Ovary (tissue), 9 donors: ENCODE data around the gene RMND1. TPM values are rescaled to one million over a fixed set of nuclear protein-coding genes. Genes with fewer than 3 reads are reported as not detected.

ENCODE experiments used
- DNase-seq, 5 donors: peaks; one replicate each; pipeline ENCODE4 v3.0.0-alpha.2; 2019 to 2020
- H3K27ac ChIP-seq, 2 donors: fragments of 200-600 bp; one replicate each; pipeline versions ENCODE4 v1.5.1 to v1.8.0; 2019 to 2022
- H3K27me3 ChIP-seq: fragments of 200-600 bp; one replicate; pipeline ENCODE4 v1.8.0; 2022
- H3K36me3 ChIP-seq: fragments of 200-600 bp; sonication (generic); one replicate; pipeline ENCODE4 v1.5.1; 2019
- H3K4me1 ChIP-seq: one replicate; pipeline ENCODE4 v1.8.1; 2013; ENCODE audit warnings: mild to moderate bottlenecking, moderate library complexity; ENCODE audit not compliant: insufficient read depth
- H3K4me3 ChIP-seq: fragments of 200-600 bp; sonication (generic); one replicate; pipeline ENCODE4 v1.5.1; 2017
- H3K9me3 ChIP-seq, 2 donors: fragments of 200-600 bp in 1 of 2; sonication (generic) in 1 of 2; one replicate each; pipeline versions ENCODE4 v1.5.1 to v1.8.1; 2013 to 2019; ENCODE audit warnings: mild to moderate bottlenecking in 1 of 2, moderate library complexity in 1 of 2
- CTCF ChIP-seq, 3 donors: fragments of 450-650 bp in 2 of 3; fragments of 200-600 bp in 1 of 3; IDR thresholded peaks; one replicate each; pipeline versions ENCODE4 v1.5.1 to v1.8.0; 2016 to 2022; ENCODE audit warnings: antibody characterized with exemption in 3 of 3, mild to moderate bottlenecking in 1 of 3
- EP300 ChIP-seq: sonication (generic); formaldehyde crosslinking; IDR thresholded peaks from one replicate; pipeline ENCODE4 v1.6.1; 2017; ENCODE audit warnings: antibody characterized with exemption
- POLR2A ChIP-seq: fragments of 450-650 bp; IDR thresholded peaks from one replicate; pipeline ENCODE4 v1.6.1; 2017; ENCODE audit warnings: antibody characterized with exemption, mild to moderate bottlenecking, moderate library complexity
- WGBS, 3 donors: extraction: QIAGEN DNeasy Blood & Tissue Kit in 1 of 3; methylation state at CpG; one replicate each; pipeline versions ENCODE4 v1.1.5 to v1.1.7; 2013 to 2017; 5-methylcytosine and 5-hydroxymethylcytosine counted together
- intact Hi-C, 4 donors: fragments of 100-400 bp; cut with DNase I; formaldehyde crosslinking; loops; one replicate each; pipeline versions ENCODE4 v1.11.0 to v1.15.1; 2022 to 2023
- polyA plus RNA-seq, 2 donors: library from polyadenylated mRNA; stranded (reverse); fragments of 200-250 nt in 1 of 2; fragments of 350-450 nt in 1 of 2; fragmentation: Illumina TruSeq in 1 of 2; extraction: RNeasy Lipid Tissue Mini Kit (QIAGEN cat#74804) in 1 of 2; gene quantifications; one replicate each; pipeline ENCODE4 v1.2.3, GENCODE V29; 2013 to 2014
- total RNA-seq, 7 donors: library from RNA; depleted of rRNA in 2 of 7; stranded (reverse); fragments of >200 nt in 2 of 7; fragmentation: NEBNext Ultra II Directional in 3 of 7; extraction: Animal tissue kit (Norgen Biotek cat#: 25700) in 3 of 7; gene quantifications; one replicate each; pipeline versions ENCODE4 v1.1.0 to v1.2.4, GENCODE V29; 2016 to 2023
- donor health status: DM: no; HTN: no; CAD: no; lungs with moderate emphysema.
- donor health status: DM: no; HTN: no; CAD: no.
- donor health status: Bipolar disorder and iron deficiency.
- donor health status: DM: yes; HTN: yes; CAD: no.
- donor health status: DM: no; HTN: no; CAD: no.
- donor health status: DM: yes; HTN: yes; CAD: no.

RMND1 gene
- total and polyA plus RNA-seq, 9 donors = 17.1 to 23.7 (median 20.4) TPM

- Histone ChIP-seq H3K27me3 (no peaks in the 10 kb centered on the region), H3K9me3 (no peaks in the 10 kb centered on the region), H3K4me3 (no peak overlapping the region), H3K4me1 (peaks cover 2% of the 10 kb centered on the region), H3K27ac (no peak overlapping the region), H3K36me3 (no peaks in the 10 kb centered on the region)
- intact Hi-C loops = no loop called here
- no peak for TF ChIP-seq EP300
- TF ChIP-seq CTCF (IDR thresholded peaks at IDR 0.05) = no peak
- no peak for DNase-seq
- WGBS, 3 donors = 74 to 77% (median 75%) methylated on average over 4 of the region's 4 CpGs
Measured at GRCh38 chr6:151432651-151433050, 19.3 kb downstream of the RMND1 start.

DNA sequence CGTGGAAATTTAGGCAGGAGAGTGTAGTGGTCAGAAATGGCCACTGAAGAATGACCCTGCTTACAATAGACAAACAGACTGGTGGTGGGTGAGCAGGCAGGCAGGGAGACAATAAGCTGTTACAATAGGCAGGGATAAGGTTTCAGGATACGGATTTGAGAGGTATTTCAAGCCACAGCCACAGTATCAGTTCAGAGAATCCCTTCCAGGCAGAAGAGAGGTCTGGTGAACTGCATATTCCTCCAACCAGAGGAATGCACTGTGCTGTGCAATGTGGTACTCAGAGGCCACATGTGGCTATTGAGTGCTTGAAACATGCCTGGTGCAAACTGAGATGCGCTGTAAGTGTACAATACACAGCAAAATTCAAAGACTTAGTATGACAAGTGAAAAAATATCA is 20.6 kb downstream of the RMND1 start:
- H3K4me3 ChIP-seq = no peak overlapping the region
- H3K4me1 ChIP-seq = peaks cover 2% of the 10 kb centered on the region
- TF ChIP-seq EP300 = no peak
- TF ChIP-seq POLR2A = no peak
- TF ChIP-seq CTCF (IDR thresholded peaks at IDR 0.05) = no peak
- no peak overlapping the region for H3K27ac ChIP-seq
- no peak for DNase-seq
- H3K27me3 ChIP-seq = no peaks in the 10 kb centered on the region
- no peaks in the 10 kb centered on the region for H3K36me3 ChIP-seq
- WGBS, 3 donors = 91 to 96% (median 91%) methylated on average over 3 of the region's 3 CpGs
- no peaks in the 10 kb centered on the region for H3K9me3 ChIP-seq
- intact Hi-C loops = no loop called here

GRCh38 chr6:151430886-151431285 is 21.0 kb downstream of the RMND1 start:
- Histone ChIP-seq H3K36me3 (no peaks in the 10 kb centered on the region), H3K27me3 (no peaks in the 10 kb centered on the region), H3K27ac (no peak overlapping the region), H3K4me1 (peaks cover 2% of the 10 kb centered on the region), H3K4me3 (no peak overlapping the region), H3K9me3 (no peaks in the 10 kb centered on the region)
- intact Hi-C loops = no loop called here
- TF ChIP-seq EP300 = no peak
- TF ChIP-seq POLR2A = no peak
- no peak for TF ChIP-seq CTCF (IDR thresholded peaks at IDR 0.05)
- no peak for DNase-seq
- WGBS, 3 donors = 90 to 92% (median 91%) methylated on average over 3 of the region's 3 CpGs

DNA sequence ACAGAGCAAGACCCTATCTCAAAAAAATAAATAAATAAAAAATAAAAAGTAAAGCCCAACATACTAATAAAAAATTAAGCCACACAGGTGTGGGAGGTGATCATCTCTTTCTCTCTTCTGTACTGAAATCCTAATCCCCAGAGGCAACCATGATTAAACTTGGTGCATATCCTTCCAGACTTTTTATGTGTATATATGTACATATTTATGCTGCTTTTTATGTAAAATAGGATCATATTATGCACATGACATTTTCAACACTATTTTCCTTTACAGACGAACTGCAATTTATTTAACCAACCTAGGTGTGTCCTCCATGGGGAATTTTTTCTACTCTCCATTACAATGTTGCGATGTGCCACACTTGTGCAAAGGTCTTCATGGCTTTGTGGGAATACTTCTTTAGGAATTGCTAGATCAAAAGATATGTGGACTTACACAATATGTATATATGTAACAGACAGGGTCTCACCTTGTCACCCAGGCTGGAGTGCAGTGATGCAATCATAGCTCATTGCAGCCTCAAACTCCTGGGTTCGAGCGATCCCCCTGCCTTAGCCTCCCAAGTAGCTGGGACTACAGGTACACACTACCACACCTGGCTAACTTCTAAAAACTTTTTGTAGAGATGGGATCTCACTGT is 23.7 kb downstream of the RMND1 start:
- no peaks in the 10 kb centered on the region for H3K36me3 ChIP-seq
- WGBS, 3 donors = 84 to 95% (median 90%) methylated on average over 4 of the region's 4 CpGs
- intact Hi-C loops = no loop called here

More for the DNA sequence above, 23.7 kb downstream of the RMND1 start:
- Histone ChIP-seq H3K4me1 (no peaks in the 10 kb centered on the region), H3K27me3 (no peaks in the 10 kb centered on the region), H3K9me3 (no peaks in the 10 kb centered on the region), H3K27ac (no peak overlapping the region), H3K4me3 (no peak overlapping the region)
- DNase-seq = no peak
- TF ChIP-seq CTCF (IDR thresholded peaks at IDR 0.05) (no peak), EP300 (no peak), POLR2A (no peak)
